DMS53 treated with DMSO at 0.1 percent for 48 hours (cell line): ENCODE measurements around the gene BDKRB1.

ENCODE experiments used
- DNase-seq: peaks from one replicate; lab custom pipeline; 2025; ENCODE audit not compliant: unreplicated experiment; lab: John Stamatoyannopoulos, UW

BDKRB1 gene

DNA sequence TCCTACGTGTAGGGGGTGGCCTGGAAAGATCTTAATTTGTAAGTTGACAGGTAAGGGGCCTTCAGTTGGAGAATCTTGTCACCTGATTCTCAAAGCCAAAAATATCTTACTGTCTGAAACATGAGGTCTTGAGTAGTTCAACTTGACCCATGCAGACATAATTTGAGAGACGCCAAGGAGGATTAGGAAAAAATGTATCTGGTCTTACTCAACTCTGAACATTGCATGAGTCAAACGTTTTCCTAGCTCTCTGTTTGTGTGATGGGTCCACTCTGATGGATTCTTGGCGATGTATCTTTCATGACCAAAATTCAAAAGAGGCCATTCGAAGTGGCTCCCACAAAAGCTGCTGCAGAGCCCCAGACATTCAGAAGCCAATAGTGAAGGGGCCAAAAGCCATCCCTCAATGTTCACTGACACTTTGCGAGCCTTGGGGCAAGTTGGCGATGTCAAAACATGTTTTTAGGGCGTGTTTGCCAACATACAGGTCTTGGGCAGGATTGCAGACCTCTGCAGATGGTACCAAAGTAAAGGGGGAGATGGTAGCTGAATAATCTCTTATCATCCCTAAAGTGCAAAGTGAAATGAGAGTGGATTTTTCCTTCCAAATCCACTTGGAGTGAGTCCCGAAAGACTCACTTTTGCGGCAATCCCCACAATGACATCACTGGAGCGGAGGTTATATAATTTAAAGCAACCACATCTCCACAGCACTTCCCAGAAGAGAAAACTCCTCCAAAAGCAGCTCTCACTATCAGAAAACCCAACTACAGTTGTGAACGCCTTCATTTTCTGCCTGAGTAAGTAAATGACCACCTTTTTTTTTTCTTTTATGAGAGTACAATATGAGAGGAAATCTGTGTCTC is at the start of gene BDKRB1:
Gene BDKRB1, plus strand, starts transcription at position 710 of the 866 bp plus-strand sequence. CDS start 7,473 bp downstream, outside the sequence.
- no peak for DNase-seq

DNA sequence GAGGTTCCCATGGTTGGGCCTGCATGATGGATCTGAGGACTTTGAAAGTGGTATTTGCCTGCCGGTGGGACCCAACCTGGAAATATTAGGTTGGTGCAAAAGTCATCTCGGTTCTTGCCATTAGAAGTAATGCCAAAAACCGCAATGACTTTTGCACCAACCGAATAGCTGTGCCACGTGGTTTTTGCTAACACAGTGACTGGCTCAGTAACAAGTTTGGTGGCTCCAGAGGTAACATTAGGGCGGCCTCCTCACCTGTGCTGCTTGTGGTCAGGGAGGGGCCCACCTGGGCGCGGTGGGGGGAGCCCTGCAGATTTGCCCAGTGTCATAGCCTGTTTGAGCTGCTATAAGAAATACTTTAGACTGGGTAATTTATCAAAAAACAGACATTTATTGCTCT is 49.5 kb upstream of the BDKRB1 start:
- no peak for DNase-seq

DNA sequence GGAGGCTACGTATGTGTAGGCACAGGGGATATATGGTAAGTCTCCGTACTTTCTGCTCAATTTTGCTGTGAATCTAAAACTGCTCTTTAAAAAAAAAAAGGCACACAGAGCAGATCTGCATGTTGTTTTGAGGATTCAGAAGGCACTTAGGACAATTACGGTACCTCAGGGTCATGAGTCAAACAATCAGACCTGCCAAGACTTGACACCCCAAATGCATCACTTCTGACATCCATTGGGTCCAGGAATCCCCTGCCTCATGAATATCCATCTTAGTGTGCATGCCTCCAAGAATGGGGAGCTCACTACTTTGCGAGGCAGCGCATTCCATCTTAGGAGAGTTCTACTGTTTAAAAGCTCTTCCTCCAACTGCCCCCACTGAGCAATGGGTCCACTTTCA is 48.3 kb upstream of the BDKRB1 start:
- no peak for DNase-seq

DNA sequence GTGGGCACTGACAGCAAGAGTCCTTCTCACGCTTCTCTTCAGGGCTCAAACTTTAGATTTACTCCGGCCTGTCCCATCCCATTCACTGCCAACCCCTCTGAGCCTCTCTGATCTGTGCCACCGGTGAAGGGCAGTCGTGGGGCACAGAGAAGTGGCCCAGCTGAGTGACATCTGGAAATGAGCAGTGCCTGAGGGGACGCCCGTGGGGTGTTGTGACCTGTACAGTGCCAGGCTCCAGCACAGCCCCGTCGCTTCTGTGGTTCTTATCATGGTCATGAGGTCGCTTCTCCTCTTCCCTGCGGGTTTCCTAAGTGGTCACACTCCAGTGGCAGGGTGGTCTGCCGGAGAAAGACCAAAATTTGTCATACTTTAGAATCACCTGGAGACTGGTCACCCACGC is 47.3 kb upstream of the BDKRB1 start:
- no peak for DNase-seq

DNA sequence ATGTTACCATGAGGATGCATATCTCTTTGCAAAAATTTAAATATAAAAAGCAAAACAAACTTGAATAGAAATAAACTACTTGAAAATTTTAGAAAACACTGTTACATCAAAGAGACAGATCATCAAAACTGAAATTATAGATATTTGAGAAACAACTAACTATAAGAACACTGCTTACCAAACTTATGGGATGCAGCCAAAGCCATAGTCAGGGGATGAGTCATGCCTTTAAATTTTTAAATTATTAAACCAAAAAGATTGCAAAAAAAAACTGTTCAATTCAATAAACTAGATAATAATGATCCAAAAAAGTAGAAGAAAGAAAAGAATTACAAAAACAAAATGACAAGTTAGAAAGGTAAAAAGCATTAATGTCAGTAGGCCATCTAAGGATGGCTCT is 43.9 kb upstream of the BDKRB1 start:
- DNase-seq = no peak

DNA sequence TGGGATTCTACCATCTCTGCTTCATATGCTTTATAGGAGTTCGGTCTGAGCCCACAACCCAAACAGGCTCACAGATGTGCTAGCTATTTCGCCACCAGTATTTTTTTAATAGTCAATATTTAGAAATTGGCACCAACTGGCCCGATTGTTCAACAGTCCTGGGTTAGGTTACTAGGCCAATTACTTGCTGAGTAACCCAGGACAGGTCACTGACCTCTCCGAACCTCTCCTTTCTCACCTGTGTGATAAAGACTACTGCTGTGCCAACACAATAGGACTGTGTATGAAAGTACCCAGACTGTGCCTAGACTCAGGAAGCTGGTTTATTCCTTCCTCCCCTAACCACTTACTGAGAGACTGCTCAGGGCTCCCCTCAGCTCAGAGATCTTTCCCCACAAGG is 43.1 kb upstream of the BDKRB1 start:
- no peak for DNase-seq

DNA sequence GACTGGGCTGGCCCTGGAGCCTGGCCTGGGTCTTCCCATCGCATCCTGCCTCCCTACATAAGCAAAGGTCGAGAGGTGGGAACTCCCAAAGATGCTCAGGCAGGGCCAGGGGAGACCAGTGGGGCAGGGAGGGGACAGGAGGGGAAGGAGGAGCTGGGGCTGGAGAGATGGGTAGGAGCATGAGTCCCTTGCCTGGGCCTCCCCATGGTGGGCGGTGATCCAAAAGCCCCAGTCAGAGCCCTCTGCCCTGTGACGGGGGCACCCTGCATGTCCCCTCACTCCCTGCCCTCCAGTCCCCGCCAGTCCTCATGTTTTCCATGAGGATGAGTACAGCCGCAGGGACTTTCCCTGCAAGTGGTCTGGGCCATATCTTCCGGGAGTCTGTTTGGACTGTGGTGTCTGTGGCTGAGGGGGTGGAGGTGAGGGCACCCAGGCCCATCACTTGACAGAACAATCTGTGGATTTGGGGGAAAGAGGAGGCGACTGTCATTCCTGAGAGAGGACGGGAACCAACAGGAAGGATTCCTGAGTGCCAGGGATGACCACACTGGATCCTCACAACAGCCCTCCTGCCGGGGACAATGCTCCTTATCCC is 42.0 kb upstream of the BDKRB1 start:
- DNase-seq = no peak

DNA sequence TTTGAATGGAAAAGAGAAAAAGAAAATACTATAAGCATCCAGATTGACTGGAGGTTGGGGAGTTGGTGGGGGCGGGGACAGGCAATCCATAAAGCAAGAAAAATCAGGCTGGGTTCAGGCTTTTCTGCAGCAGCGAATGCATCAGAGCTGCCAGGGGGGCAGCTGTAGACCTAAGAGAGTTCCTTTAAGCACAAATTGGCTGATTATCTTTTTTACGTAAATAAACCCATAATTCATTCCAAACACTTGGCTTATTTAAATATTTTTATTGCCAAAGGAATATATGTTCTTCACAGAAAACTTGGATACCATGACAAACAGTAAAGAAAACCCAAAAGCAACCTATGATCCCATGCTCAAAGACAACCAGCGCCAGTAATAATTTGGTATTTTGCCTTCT is 41.2 kb upstream of the BDKRB1 start:
- no peak for DNase-seq

DNA sequence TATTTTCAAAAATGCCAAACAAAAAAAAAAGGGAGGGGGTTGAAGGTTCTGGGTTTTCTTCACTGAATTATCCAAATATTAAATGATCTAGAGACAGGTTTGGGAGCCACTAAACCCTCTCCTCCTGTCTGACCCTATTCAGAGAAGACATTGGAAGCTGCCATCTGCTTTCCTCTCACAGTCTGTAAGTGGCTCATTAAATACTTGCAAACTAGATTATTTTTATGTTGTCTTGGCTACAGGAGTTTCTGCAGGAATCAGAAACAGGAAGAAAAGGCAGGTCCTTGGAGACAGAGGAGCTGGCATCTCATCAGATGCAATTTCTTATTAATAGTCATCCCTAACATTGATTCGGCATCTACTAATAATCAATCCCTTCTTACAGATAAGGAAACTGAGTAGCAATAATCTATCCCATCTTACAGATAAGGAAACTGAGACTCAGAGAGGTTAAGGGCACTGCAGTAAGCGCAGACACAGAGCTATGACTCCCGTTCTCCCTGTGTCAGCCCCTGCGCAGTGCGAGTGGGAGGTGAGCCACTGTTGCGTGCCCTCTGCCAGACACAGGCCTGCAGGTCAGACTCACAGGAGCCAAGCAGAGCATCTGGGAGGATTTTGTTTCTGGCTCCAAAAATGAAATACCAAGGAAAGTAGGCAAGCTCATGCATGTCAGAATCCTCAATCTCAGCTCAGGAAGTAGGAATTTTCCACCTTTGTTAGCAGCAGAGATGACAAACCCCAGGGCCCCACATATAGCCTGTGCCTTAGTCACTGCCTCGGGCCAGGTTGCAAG is 40.4 kb upstream of the BDKRB1 start:
- DNase-seq = no peak

DNA sequence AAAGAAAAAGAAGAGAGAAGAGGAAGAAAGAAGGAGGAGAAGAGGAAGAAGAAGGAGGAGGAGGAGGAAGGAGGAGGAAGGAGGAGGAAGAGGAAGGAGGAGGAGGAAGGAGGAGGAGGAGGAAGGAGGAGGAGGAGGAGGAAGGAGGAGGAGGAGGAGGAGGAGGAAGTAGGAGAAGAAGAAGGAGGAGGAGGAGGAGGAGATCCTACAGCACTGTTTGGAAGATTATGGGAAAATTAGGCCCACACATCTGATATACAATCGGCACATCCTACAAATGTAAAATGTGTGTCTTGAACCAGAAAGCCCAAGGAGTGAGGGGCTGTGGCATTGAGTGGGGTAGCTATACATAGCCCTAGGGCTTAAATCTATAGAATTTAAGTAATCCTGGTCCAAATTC is 39.4 kb upstream of the BDKRB1 start:
- DNase-seq = no peak

DNA sequence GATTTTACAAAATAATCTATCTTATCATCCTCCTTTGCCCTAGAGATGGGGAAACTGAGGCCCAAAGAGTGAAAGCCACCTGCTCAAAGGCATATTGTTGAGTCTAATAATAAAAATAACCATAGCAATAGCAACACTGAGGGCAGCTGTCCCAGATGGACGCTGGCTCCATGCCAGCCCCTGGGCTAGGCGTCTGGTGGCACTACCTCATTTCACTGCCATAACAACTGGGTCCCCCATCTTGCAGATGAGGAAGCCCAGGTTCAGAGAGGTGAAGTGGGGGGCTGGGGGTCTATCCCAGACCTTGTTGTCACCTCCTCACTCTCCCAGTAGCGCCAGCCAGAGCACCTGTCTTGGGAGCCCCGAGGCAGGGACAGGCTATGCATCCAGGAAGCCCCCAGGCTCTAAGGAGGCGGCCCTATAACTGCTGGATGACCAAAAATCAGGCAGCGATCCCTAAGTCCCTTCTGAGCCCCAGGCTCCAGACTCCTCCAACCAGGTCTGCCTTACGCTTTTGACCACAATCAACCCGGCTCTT is 38.6 kb upstream of the BDKRB1 start:
- no peak for DNase-seq

DNA sequence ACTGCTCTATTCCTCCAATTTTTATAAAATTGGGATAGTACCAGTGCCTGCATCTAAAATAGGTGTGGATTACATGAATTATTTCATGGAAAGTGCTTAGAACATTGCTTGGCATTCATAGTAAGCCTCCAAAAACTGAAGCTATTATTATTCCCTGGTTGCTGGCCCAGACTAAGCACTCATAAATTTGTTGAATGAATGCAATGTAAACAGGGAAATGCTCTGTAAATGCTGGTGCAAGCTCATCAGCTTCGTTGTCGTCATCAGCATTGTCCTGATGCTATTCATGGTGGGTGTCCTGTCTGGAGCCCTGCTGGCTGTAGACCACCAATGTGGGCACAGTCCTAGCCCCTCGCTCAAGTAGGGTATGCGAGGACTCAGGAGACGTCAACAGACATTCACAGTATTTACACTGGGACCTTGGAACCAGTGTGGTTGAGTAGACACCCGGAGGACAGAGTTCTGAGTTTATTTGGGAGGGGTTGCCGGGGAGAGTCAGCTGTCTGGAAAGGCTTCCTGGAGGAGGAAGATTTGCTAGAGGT is 34.8 kb upstream of the BDKRB1 start:
- no peak for DNase-seq

DNA sequence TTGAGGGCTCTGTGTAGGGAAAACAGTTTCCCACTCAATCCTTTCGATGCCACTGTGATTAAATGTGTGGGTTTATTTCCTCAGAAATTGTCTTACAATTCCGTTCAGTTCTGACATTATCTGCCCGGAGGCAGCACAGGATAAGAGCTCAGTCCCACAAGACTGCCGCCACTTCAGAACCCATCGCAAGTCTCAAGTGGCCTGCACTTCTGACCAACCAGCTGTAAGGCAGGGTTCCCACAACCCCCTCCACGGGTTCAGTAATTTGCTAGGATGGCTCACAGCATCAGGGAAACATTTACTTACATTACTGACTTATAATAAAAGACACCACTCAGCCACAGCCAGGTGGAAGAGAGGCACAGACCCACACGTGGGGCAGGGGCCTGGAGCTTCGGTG is 34.2 kb upstream of the BDKRB1 start:
- no peak for DNase-seq

DNA sequence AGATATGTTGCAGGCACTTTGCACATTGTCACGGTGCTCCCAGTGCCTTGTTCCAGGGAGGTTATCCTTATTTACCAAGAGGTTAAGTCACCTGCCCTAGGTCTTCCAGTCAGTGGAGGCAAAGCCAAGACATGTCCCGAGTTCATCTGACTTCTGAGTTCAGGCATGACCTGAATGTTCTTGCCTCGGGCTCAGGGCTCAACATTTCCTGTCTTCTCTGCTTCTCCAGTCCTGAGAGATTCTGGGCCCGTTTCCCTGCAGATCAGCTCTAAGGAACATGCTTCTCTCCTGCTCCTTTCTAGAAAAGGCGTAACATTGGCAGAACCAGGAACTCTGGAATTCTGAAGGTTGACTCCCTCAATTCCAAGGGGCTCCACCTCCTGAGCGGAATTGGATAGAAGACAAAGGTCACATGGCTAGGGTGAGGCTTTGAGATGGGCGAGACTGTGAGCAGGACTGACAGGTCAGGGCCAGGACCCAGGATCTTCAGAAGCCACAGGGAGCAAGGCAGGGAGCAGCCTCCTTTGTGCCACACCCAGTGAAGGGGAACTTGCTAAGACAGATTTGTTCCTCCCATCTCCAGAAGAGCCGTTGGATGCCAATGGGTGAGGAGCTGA is 31.4 kb upstream of the BDKRB1 start:
- no peak for DNase-seq

DNA sequence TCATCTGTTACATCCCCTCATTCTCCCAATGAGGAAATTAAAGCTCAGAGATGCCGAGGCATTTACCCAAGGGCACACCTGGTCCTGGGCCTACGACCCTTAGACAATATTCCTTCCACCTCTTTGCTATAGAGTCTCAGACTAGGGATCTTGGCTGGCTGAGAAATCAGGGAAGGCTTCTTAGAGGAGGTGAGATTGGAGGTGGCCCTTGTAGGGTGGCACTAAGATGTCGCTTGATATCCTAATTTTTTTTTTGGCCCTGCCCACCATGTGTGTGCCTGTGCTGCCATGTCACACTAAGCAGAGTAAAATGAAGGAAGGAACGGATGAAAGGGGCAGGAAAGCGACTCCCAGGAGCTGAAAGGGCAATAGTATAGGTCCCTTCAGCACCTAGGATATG is 30.8 kb upstream of the BDKRB1 start:
- DNase-seq = no peak

DNA sequence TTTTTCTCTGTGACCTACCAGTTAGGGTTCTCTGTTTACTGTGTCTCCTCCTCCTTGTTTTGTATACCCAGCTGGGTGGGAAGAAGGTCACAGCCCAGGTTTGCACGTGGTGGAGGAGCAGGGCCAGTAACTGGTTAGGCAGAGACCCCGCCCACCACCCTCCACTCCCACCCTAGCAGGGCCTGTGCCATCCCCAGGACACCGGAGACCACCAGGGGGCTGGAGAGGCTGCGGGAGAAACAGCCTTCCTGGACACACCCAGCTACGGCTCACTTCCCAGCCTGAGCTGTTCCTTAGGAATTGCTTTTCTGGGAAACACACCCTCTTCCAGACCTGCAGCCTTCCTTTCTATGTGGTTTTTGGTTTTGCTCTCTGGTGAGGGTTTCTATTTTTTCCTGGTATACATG is 30.3 kb upstream of the BDKRB1 start:
- no peak for DNase-seq

DNA sequence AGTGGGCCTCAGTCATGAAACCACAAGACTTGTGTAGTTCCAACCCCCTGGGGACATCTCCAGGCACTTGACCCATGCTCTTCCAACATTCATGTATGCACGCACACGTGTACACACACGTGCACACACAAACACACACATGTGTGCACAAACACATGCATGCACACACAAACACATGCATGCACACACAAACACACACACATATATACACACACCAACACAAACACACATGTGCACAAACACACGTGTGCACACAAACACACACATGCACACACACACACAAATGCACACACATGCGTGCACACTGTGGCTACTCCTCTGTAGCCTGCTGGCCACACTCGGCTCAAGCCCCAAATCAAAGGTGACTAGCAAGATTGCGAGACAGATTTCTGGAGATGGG is 28.6 kb upstream of the BDKRB1 start:
- DNase-seq = no peak

DNA sequence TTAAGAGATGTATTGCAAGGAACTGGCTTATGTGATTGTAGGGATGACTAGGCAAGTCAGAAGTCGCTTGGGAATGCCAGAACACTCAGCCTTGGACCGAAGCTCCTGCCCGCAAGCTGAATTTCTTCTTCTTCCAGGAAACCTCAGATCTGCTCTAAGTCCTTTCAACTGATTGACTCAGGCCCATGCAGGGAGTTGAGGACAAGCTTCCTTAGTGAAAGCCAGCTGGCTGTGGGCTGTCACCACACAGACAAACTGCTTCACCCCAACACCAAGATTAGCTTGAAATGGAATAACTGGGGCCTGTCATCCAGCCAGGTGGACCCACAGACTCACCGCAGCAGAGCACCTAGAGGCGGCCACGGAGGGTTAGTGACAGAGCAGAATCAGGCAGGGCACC is 26.7 kb upstream of the BDKRB1 start:
- no peak for DNase-seq

DNA sequence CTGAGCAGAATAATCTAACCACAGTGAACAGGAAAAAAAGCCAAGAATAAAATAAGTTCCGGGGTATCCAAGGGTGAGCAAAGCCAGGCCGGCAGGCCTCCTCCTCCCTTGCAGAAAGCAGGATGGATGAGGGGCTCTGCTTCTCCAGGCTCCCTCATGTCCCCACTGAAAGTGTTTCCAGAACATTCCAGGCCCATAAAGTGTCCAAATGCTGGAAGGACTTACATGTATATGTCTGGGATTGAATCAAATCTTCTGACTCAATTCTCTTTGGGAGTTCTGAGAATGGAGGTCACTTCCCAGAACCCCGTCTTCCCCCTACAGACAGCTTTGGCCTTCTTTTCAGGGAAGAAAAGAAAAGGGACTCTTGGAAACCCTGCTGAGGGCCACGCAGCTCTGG is 25.0 kb upstream of the BDKRB1 start:
- no peak for DNase-seq

DNA sequence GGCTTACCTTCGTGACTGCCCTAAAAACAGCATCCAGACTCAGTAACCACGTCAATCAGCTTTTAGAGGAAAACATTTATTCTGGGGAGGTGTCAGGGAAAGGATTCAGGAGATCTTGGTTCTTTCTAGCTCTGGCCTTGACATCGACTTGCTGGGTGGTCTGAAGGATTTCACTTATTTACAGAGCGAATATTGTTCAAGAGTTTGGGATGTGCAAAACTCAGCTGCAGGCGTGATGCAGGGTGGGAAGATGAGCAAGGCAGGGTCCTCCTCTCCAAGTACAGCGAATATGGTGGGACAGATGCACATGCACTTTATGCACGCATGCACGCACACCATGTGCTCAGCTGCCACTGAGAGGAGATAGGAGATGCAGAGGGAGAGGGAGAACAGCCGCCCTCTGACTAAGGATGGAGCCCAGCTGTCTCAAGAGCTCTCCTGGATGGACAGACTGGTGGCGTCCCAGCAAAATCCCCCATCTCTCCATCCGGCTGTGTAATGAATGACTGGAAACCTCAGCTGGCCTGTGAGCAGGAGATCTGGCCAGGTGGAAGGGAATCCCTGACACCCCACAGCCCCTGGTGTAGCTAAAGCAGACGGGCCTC is 24.4 kb upstream of the BDKRB1 start:
- DNase-seq = no peak

DNA sequence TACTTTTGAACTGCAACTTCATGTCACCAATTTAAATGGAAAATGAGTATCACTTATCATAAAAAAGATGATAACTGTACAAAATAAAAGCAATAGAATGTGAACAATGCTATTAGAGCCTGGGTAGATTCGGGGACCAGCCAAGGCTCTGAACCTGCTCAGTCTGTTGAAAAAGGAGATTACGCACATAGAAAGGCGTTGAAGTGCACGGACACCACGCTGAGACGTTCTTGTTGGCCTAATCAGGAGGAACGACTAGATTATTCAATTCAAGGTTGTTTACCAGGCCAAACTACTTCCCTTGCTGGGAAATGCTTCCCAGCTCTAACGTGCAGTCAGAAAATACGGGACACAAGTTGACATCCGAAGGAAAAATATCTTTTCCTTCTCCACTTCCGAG is 23.5 kb upstream of the BDKRB1 start:
- no peak for DNase-seq
